Stimulated activated CD4-positive, alpha-beta T cell treated with anti-CD3 and anti-CD28 coated beads, Interleukin-12 subunit alpha, Interleukin-12 subunit beta, amount 100 ng/mL, for 4 hours (primary cell): ENCODE data around the gene PTPRN2.

Experiments
- DNase-seq: peaks from one replicate; pipeline ENCODE4 v3.0.0-alpha.2; 2020

PTPRN2 gene

GRCh38 chr7:158073845-158074840 is 513.5 kb downstream of the PTPRN2 start:
- no peak for DNase-seq

- DNase-seq, result no peak
Observed at GRCh38 chr7:158072991-158073730, 514.5 kb downstream of the PTPRN2 start.

GRCh38 chr7:158070222-158070920 is 517.3 kb downstream of the PTPRN2 start:
- no peak for DNase-seq

- DNase-seq, result no peak
Observed at GRCh38 chr7:158068853-158069252, 518.8 kb downstream of the PTPRN2 start.

- DNase-seq, result no peak
Observed at GRCh38 chr7:158067931-158068482, 519.6 kb downstream of the PTPRN2 start.

- DNase-seq, result no peak
Observed at GRCh38 chr7:158067219-158067930, 520.2 kb downstream of the PTPRN2 start.

- no peak for DNase-seq
Observed at GRCh38 chr7:158066085-158066484, 521.5 kb downstream of the PTPRN2 start.

- DNase-seq, result no peak
Observed at GRCh38 chr7:158065340-158065739, 522.3 kb downstream of the PTPRN2 start.

GRCh38 chr7:158064631-158065030 is 523.0 kb downstream of the PTPRN2 start:
- no peak for DNase-seq

GRCh38 chr7:158063850-158064610 is 523.6 kb downstream of the PTPRN2 start:
- DNase-seq, result no peak

- DNase-seq, result no peak
Observed at GRCh38 chr7:158062661-158063060, 525.0 kb downstream of the PTPRN2 start.

GRCh38 chr7:158061884-158062656 is 525.6 kb downstream of the PTPRN2 start:
- DNase-seq, result no peak

- no peak for DNase-seq
Observed at GRCh38 chr7:158061026-158061630, 526.5 kb downstream of the PTPRN2 start.

- no peak for DNase-seq
Observed at GRCh38 chr7:158060216-158060615, 527.4 kb downstream of the PTPRN2 start.

GRCh38 chr7:158057446-158057845 is 530.2 kb downstream of the PTPRN2 start:
- no peak for DNase-seq

GRCh38 chr7:158056761-158057160 is 530.9 kb downstream of the PTPRN2 start:
- DNase-seq, result no peak

- DNase-seq, result no peak
Observed at GRCh38 chr7:158055726-158056510, 531.7 kb downstream of the PTPRN2 start.

- no peak for DNase-seq
Observed at GRCh38 chr7:158054611-158055010, 533.0 kb downstream of the PTPRN2 start.

- DNase-seq, result no peak
Observed at GRCh38 chr7:158054081-158054480, 533.5 kb downstream of the PTPRN2 start.
